ENCODE data around the gene SLC5A10. TPM values are rescaled to one million over a fixed set of nuclear protein-coding genes. Genes with fewer than 3 reads are reported as not detected.

Gene SLC5A10
- total RNA-seq, 4 donors from 2014 or later, result 0.31 to 1.5 (median 0.94) TPM

DNA sequence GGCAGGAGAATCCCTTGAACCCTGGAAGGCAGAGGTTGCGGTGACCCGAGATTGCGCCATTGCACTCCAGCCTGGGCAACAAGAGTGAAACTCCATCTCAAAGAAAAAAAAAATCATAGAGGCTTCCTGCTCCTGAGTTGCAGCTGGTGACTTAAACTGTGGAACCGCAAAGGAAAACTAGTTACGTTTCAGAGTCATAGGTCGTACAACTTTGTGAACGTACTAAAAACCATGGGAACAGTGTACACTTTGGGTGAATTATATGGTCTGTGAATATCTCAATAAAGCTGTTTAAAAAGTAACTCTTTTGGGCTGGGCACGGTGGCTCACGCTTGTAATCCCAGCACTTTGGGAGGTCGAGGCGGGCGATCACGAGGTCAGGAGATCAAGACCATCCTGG, 23.6 kb downstream of the SLC5A10 start:
- no peak for DNase-seq (ENCODE audit: low spot score in 2 of 2)
- no peak overlapping the region for H3K4me3 ChIP-seq
- no peaks in the 10 kb centered on the region for H3K4me1 ChIP-seq
- H3K27ac ChIP-seq, result no peak overlapping the region
- 93% methylated on average over 13 of the region's 13 CpGs for WGBS
- no peaks in the 10 kb centered on the region for H3K9me3 ChIP-seq
- no peaks in the 10 kb centered on the region for H3K27me3 ChIP-seq
- TF ChIP-seq EP300 (IDR thresholded peaks at IDR 0.05) (no peak), POLR2AphosphoS5 (IDR thresholded peaks at IDR 0.05) (no peak), POLR2A (IDR thresholded peaks at IDR 0.05) (no peak)
- TF ChIP-seq, protein P1, sequence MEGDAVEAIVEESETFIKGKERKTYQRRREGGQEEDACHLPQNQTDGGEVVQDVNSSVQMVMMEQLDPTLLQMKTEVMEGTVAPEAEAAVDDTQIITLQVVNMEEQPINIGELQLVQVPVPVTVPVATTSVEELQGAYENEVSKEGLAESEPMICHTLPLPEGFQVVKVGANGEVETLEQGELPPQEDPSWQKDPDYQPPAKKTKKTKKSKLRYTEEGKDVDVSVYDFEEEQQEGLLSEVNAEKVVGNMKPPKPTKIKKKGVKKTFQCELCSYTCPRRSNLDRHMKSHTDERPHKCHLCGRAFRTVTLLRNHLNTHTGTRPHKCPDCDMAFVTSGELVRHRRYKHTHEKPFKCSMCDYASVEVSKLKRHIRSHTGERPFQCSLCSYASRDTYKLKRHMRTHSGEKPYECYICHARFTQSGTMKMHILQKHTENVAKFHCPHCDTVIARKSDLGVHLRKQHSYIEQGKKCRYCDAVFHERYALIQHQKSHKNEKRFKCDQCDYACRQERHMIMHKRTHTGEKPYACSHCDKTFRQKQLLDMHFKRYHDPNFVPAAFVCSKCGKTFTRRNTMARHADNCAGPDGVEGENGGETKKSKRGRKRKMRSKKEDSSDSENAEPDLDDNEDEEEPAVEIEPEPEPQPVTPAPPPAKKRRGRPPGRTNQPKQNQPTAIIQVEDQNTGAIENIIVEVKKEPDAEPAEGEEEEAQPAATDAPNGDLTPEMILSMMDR (IDR thresholded peaks at IDR 0.05), result no peak
- peaks cover 34% of the 10 kb centered on the region for H3K36me3 ChIP-seq

DNA sequence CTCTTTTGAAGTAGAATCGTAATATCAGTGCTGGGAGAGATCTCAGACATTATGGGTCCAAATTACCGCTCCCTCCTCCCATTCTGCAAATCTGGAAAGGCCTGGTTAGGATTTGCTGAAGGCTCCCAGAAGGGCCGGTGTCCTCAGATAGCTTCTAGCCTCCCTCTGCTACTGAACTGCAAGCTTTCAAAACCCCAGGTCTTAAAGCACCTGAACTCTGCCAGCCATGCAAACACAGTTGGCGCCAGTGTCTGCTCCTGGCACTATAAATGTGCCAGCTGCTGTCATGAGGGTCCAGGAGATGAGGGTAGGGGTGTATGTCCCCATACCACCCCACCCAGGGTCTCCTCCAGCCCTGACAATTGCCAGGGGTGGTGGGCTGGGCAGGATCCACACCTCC, 24.2 kb downstream of the SLC5A10 start:
- Histone ChIP-seq H3K9me3 (no peaks in the 10 kb centered on the region), H3K4me1 (peaks cover under 1% of the 10 kb centered on the region), H3K27ac (no peak overlapping the region), H3K27me3 (no peaks in the 10 kb centered on the region), H3K36me3 (peaks cover 28% of the 10 kb centered on the region), H3K4me3 (no peak overlapping the region)
- TF ChIP-seq, protein P1 (IDR thresholded peaks at IDR 0.05), result no peak
- TF ChIP-seq POLR2A (IDR thresholded peaks at IDR 0.05) (no peak), EP300 (IDR thresholded peaks at IDR 0.05) (no peak)
- WGBS, result 66% methylated on average over 3 of the region's 4 CpGs
- DNase-seq (ENCODE audit: low spot score in 2 of 2), result no peak

GRCh38 chr17:18977021-18977420, 25.1 kb downstream of the SLC5A10 start:
- H3K27ac ChIP-seq, result no peak overlapping the region
- DNase-seq (ENCODE audit: low spot score in 2 of 2), result no peak
- no CpG with 5 or more reads among the region's 4 CpGs for WGBS
- H3K4me1 ChIP-seq, result peaks cover 9% of the 10 kb centered on the region
- H3K27me3 ChIP-seq, result no peaks in the 10 kb centered on the region
- TF ChIP-seq EP300 (IDR thresholded peaks at IDR 0.05) (no peak), POLR2A (IDR thresholded peaks at IDR 0.05) (no peak), POLR2AphosphoS5 (IDR thresholded peaks at IDR 0.05) (no peak)
- TF ChIP-seq, protein P1 (IDR thresholded peaks at IDR 0.05), result no peak
- no peak overlapping the region for H3K4me3 ChIP-seq
- H3K36me3 ChIP-seq, result peaks cover 24% of the 10 kb centered on the region
- H3K9me3 ChIP-seq, result no peaks in the 10 kb centered on the region

- 85% methylated on average over 7 of the region's 19 CpGs for WGBS
- H3K4me1 ChIP-seq, result peaks cover 15% of the 10 kb centered on the region
- H3K36me3 ChIP-seq, result peaks cover 24% of the 10 kb centered on the region
Measured at GRCh38 chr17:18977646-18978045, 25.7 kb downstream of the SLC5A10 start.

GRCh38 chr17:18978050-18978449, 26.1 kb downstream of the SLC5A10 start:
- DNase-seq (ENCODE audit: low spot score in 2 of 2), result no peak
- Histone ChIP-seq H3K4me3 (no peak overlapping the region), H3K4me1 (peaks cover 19% of the 10 kb centered on the region), H3K27ac (no peak overlapping the region), H3K36me3 (peaks cover 24% of the 10 kb centered on the region), H3K27me3 (no peaks in the 10 kb centered on the region), H3K9me3 (no peaks in the 10 kb centered on the region)
- TF ChIP-seq POLR2AphosphoS5 (IDR thresholded peaks at IDR 0.05) (no peak), EP300 (IDR thresholded peaks at IDR 0.05) (no peak), POLR2A (IDR thresholded peaks at IDR 0.05) (no peak)
- TF ChIP-seq, protein P1 (IDR thresholded peaks at IDR 0.05), result no peak
- WGBS, result no CpG with 5 or more reads among the region's 13 CpGs

More at GRCh38 chr17:18977646-18978045, 25.7 kb downstream of the SLC5A10 start:
- no peak for DNase-seq (ENCODE audit: low spot score in 2 of 2)
- no peak overlapping the region for H3K27ac ChIP-seq
- no peaks in the 10 kb centered on the region for H3K27me3 ChIP-seq
- H3K4me3 ChIP-seq, result no peak overlapping the region
- no peaks in the 10 kb centered on the region for H3K9me3 ChIP-seq
- no peak for TF ChIP-seq POLR2AphosphoS5 (IDR thresholded peaks at IDR 0.05)
- TF ChIP-seq EP300 (IDR thresholded peaks at IDR 0.05), result no peak
- no peak for TF ChIP-seq POLR2A (IDR thresholded peaks at IDR 0.05)
- TF ChIP-seq, protein P1 (IDR thresholded peaks at IDR 0.05), result no peak
